VCaP (cell line): ENCODE data around the gene ERI3.

Experiments
- H3K27ac ChIP-seq: fragments of 450-650 bp; 2 replicates; pipeline ENCODE4 v1.5.1; 2017
- TF ChIP-seq, protein P1 (sequence below): fragments of 450-650 bp; conservative IDR thresholded peaks from 2 replicates; pipeline ENCODE4 v1.5.1; 2017; ENCODE audit warnings: mild to moderate bottlenecking, moderate library complexity

Gene ERI3

DNA sequence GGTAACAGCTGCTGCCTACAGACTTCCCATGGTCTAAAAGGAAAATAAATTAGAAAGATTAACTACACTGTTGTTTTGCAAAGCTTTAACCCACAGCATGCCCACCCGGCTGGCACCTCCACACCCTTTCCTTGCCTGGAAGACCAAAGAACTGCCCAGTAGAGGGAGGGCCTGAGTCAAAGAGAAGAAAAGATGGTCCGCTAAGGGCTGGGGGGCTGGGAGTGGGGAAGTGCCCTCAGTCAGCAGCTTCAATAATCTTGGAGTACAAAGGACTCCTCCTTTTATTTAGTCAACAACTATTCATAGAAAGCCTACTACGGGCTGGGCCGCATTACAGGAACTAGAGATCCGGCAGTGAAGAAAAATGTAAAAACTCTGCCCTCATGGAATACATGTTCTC lies 40.6 kb downstream of the ERI3 start:
- TF ChIP-seq, protein P1, sequence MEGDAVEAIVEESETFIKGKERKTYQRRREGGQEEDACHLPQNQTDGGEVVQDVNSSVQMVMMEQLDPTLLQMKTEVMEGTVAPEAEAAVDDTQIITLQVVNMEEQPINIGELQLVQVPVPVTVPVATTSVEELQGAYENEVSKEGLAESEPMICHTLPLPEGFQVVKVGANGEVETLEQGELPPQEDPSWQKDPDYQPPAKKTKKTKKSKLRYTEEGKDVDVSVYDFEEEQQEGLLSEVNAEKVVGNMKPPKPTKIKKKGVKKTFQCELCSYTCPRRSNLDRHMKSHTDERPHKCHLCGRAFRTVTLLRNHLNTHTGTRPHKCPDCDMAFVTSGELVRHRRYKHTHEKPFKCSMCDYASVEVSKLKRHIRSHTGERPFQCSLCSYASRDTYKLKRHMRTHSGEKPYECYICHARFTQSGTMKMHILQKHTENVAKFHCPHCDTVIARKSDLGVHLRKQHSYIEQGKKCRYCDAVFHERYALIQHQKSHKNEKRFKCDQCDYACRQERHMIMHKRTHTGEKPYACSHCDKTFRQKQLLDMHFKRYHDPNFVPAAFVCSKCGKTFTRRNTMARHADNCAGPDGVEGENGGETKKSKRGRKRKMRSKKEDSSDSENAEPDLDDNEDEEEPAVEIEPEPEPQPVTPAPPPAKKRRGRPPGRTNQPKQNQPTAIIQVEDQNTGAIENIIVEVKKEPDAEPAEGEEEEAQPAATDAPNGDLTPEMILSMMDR, result no peak
- H3K27ac ChIP-seq, result no peak overlapping the region

DNA sequence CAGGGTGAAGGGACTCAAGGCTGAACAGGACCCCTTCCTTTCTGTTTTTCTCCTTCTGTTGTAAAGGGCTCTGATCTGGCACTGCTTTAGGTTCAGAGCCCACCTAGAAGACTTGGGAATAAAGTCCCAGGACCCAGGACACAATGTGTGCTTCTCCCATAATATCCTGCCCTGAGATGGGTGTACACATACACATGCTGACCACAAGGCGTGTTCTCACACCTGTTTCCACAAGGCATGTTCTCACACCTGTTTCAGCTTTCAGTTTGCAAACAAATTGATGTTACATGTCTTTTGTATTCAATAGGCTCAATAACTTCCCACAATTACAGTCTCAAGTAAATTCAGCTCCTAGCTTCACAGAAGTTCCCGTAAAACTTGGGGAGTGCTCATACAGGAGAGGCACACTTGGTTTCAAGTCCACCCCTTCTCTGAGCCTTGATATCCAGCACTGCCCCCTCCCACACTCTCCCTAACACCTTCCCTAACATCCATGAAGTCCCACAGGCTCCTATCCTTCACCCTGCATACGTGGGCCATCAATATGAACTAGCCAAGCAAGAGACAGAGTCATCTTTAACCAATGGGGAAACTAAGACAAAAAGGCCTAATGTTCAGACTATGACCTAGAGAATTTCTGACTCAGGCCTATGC lies 41.7 kb downstream of the ERI3 start:
- H3K27ac ChIP-seq, result no peak overlapping the region
- TF ChIP-seq, protein P1, result no peak

GRCh38 chr1:44312399-44313196 lies 42.5 kb downstream of the ERI3 start:
- H3K27ac ChIP-seq, result no peak overlapping the region

GRCh38 chr1:44310006-44310405 lies 45.1 kb downstream of the ERI3 start:
- TF ChIP-seq, protein P1, result no peak
- no peak overlapping the region for H3K27ac ChIP-seq

More at GRCh38 chr1:44312399-44313196, 42.5 kb downstream of the ERI3 start:
- TF ChIP-seq, protein P1, result no peak

GRCh38 chr1:44305962-44306422 lies 49.1 kb downstream of the ERI3 start:
- TF ChIP-seq, protein P1, result no peak
- no peak overlapping the region for H3K27ac ChIP-seq

GRCh38 chr1:44303532-44303931 lies 51.5 kb downstream of the ERI3 start:
- H3K27ac ChIP-seq, result no peak overlapping the region
- TF ChIP-seq, protein P1, result no peak

- TF ChIP-seq, protein P1, result no peak
- H3K27ac ChIP-seq, result no peak overlapping the region
These were observed 52.5 kb downstream of the ERI3 start for GRCh38 chr1:44302541-44302940.
